Activated CD4-positive, alpha-beta T cell treated with anti-CD3 and anti-CD28 coated beads for 48 hours (primary cell): Measurements from ENCODE around the gene NPAS2.

ENCODE experiments used
- DNase-seq: peaks from one replicate; pipeline ENCODE4 v3.0.0-alpha.2; 2020

NPAS2 gene

DNA sequence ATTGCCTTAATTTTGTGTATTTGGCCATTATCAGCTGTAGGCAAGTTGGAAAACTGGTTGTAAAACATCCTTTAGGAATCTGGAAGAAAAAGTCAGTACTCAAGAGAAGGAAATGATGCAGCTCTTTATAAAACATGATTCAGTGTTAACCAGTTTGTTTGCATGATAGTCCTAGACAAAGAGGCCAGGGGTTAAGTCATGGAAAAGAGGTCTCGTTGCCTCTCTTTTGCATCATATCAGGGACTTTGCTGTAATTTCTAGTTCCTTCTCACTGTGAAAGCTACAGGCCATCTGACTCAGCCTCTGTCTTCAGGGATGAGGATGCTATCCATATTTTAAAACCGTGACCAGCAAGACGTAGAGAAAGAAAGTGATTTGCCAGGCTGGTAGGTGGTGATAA is 38.0 kb downstream of the NPAS2 start:
- DNase-seq, result no peak

DNA sequence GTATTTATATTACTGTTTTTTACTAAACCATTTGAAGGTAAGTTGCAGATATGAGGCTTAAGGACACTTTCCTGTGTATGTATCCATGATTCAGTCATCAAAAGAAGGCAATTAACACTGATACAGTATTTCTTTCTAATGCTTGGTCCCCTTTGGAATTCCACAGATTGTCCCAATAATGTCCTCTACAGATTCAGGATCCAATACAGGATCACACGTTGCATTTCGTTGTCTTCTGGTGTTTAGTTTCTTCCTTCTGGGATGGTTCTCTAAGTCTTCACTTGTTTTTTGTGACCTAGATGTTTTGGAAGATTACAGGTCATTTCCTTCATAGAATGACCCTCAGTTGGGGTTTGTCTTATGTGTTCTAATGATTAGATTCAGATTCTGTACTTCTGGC is 40.0 kb downstream of the NPAS2 start:
- no peak for DNase-seq

DNA sequence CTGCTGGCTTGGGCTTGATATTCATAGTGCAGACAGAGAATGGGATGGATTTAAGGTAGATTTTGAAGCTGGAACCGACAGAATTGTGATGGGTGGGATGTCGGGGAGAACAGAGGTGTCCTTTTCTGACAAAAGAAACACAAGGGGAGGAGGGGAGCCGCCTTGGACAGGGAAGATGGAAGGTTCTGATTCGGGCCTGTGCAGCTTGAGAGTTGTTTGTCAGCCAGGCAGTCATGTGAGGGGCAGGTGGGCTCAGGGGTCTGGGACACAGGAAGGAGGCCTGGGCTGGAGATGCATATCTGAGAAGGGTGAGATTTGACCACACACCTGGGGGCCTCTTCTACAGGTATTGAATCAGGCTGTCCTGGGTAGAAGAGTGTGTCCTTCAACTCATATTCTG is 41.4 kb downstream of the NPAS2 start:
- no peak for DNase-seq

DNA sequence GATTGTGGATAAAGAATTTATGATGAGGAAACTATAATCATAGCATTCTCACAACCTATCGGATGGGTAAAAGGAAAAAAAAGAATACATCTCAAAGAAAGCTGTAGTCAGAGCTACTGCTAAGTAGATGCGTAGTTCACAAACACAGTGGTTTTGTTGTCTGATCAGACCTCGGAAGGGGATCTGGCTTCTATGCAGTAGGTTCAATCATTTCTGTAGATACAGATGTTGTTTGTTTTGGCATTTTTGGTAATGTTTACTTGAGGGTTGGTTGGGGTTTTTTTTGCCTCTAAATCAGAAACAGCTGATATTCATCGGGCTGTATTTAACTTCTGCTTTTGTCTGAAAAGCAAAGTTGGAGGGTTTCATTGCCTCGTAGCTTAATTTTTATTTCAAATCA is 42.1 kb downstream of the NPAS2 start:
- DNase-seq, result no peak

DNA sequence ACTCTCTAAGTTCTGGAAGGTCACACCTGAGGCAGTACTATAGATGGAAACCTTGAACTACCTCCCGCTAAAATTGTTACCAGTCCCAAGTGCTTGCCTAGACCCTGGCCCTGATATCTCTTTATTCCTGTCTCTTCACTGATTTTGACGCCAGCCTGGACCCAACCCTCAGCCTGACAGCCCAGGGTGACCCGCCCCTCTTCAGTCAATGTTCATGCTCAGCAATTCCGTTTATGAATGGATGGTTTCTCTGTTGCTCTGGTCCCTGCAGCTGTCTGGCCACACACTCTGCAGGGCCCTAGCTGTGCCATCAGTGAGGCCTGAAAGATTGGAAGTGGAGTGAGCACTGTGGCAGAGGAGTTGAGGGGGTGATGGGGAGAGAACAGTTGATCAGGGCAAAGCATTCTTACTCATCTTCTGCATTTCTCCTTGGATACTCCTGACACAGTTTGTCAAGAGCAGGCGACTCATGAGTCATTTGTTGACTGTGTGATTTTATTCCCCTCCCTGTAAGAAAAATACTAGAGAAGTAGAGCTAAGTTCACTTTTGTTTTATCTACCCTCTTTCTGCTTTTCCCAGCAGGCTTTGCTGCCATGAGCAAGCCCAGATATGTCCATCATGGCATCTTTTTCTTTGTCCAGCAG is 46.0 kb downstream of the NPAS2 start:
- no peak for DNase-seq

DNA sequence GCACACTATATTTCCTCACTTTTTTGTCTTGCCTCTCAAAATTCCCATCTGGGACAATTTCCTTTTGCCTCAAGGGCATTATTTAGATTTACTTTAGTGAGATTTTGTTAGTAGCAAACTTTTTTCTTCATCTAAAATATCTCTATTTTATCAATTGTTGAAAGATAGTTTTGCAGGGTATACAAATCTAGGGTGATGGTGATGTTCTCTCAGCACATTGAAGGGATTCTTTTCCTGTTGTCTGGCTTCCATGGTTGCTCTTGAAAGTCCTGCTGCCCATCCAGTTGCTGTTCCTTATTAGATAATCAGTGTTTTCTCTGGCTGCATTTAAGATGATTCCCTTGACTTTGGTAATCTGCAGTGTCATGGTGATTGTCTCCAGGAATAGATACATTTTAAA is 48.1 kb downstream of the NPAS2 start:
- DNase-seq, result no peak

DNA sequence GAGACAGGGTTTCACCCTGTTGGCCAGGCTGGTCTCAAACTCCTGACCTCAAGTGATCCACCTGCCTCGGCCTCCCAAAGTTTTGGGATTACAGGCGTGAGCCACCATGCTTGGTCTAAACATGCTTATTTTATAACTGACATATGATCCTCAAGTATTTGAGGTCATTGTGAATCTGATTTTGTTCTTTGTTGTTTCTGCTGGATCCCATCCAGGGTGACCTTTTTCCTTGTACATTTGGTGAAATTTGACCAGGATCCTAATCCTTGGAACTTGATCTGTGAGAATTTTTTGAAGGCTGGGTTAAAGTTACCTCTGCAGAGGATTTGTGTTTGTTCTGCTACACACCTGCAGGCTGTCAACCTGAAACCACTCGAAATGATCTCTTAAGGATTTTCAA is 49.2 kb downstream of the NPAS2 start:
- no peak for DNase-seq

DNA sequence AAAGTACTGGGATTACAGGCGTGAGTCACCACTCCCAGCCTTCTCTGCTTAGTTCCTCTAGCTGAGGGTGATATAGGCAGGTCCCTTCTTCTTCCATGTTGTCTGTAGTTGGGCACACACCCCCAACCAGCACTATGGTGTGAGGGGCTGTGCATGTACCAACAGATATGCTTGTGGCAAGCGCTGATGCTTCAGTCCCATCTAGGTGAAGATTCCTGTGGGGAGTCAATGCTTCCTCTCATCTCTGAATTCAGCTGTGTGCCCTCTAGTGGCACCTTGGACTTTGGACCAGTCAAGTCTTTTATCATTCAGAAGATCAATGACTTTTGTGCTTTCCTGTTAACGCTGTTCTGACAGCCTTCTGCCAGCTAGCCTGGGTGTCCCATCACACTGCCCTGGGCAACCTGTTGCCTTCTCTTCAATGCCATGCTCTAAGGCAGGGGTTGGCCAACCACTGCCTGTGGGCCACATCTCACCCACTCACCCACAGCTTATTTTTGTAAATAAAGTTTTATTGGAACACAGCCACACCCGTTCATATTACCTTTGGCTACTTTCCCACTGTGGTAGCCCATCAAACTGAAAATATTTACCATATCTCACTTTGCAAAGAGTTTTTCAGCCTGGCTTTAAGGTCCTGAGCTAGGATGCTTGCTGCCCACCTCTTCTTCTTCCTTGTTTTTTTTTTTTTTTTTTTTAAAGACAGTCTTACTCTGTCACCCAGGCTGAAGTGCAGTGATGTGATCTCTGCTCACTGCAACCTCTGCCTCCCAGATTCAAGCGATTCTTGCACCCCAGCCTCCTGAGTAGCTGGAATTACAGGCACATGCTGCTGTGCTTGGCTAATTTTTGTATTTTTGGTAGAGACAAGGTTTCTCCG is 51.0 kb downstream of the NPAS2 start:
- DNase-seq, result no peak

DNA sequence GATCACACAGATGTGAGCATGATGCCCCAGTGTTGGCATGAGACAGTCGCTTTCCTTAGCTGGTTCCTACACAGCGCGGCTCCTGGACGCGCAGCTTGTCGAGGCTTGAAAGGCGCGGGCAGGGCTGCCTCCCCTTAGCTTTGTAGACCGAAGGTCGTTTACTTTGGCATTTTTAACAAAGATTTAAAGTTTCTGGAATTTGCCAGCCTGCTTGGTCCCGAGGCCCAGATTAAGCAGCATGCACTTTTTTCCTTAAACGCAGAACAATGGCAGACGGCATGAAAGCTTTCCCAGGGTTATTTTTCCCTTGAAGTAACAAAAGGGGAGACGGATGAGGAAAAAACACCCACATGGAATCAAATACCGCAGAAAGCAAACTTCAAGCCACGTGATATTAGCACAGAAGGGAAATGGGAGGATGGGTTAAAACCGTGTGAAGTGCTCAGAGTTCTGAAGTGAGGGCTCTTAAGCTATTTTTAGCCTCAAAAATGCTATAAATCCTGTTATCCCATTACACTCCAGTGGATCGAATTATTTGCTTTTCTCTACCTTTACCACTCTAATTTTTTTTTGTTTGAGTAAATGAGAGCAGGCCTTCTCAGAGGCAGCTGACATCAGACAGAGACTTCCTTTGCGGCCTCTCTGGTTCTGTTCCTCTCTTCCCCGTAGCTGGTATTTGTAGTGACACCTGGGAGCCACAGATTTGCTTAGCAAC is 55.7 kb downstream of the NPAS2 start:
- no peak for DNase-seq

DNA sequence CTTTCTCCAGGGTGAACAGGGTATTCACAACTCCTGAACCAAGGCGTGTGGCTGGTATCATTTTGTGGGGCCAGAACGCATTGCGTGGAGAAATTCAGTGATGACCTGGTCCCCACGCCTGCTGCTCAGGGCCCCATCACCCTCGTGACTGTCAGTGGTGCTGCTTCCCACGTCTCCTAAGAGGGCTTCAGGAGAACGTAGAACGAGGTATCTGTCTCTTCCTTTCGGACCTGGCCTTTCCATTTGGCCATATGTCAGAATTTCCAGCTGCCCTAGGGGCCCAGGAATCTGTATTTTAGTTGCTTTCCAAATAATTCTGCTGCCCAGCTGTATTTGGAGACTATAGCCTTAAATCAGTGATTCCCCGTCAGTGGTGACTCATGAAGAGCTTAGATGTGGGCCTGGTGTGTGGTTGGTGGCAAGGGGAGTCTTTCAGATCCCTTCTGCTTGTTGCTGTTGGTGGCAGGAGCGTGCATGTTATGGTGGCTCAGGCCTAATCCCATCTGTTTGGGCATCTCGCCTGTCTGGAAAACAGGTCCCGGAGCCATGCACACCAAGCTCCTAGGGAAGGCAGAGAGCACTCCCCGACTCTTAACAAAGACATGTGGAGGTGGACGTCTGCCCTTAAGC is 56.4 kb downstream of the NPAS2 start:
- peak; percentile 25 for DNase-seq

DNA sequence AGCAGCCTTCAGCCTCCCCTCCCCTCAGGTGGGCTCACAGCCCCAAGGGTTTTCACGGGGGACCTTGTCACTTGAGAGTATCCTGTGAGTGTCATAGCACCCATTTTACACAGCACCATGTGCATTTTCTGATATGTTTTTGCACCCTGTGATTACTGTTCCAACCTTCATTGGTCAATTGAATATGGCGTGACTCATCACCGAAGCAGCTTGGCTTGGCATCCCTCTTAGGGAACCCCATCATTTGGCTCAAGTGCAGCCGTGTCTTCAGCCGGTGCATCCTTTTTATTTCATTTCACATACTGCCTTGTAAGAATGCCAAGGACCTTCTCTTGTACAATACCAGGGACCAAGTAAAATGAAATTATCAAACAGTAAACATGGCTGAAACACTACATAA is 57.6 kb downstream of the NPAS2 start:
- no peak for DNase-seq

DNA sequence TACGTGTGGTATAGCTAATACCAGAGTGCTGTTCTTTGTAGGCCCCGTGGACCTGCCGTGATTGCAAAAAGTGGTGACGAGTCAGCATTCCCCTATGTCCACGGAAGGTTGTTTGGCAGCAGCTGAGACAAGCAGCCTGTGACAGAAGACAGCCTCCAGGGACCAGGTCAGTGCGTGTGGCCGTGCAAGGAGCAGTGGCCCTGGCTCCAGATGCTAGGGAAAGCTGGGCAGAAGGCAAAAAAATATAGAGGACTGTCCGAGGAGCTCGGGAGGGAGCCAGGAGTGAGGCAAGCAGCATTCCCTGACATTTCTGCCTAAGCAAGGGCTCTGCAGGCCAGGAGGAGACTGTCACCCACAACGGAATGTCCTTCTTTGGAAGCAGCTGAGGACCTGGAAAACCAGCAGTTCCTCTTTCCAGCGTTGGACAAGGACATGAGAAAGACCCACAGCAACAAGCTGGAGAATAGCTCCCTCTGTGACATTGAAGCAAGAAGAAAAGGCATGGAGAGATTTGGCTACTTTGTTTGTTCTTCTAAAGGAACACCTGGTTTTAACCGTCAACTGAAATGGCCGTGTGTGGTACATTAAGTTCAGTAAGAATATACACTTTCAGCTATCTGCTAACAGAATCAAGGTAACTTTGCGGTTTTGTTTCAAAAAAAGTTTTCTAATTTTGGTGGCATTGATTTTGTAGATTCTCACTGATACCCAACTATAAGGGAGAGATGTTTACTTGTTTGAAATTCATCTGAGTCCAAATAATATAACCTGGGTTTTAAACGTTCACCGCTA is 58.3 kb downstream of the NPAS2 start:
- no peak for DNase-seq

DNA sequence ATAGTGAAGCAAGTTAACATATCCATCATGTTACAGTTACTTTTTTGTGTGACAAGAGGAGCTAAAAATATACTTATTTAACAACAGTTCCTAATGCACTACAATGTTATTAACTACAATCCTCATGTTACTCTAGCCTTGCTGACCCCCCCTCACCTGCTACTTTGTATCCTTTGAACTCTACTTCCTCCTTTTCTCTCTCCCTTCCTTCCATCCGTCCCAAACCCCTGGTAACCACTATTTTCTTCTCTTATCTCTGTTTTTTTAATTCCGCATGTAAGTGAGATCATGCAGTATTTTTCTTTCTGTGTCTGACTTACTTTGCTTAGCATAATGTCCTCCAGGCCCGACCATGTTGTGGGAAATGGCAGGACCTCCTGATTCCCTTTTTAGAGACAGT is 59.4 kb downstream of the NPAS2 start:
- DNase-seq, result no peak

DNA sequence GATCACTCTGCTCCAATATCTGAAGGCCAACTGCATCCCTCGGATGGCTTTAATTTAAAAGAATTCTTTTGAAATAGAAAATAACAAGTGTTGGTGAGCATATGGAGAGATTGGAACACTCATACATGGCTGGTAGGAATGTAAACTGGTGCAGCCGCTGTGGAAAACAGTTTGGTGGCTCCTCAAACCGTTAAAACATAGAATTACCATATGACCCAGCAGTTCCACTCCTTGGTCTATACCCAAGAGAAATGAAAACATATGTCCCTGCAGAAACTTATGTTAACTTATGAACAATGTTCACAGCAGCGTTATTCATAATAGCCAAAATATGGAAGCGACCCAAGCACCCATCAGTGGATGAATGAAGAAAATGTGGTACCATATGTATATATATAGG is 60.1 kb downstream of the NPAS2 start:
- DNase-seq, result no peak

DNA sequence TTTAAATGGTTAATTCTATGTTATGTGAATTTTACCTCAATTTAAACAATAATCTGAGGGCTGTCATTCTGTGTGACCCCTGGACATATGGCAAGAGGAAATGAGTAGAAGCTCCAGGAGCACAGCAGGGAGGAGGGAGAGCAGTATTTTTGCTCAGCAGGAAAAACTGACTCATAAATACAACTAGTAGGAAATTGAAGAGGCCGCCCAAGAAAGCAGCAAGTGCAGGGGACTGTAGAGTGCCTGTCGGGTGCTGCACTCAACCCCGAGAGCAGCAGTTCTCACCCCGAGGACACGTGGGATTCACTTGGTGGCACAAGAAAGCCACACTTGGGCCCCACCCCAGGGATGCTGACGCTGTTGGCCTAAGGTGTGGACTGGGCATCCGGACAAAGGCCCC is 60.8 kb downstream of the NPAS2 start:
- DNase-seq, result no peak

DNA sequence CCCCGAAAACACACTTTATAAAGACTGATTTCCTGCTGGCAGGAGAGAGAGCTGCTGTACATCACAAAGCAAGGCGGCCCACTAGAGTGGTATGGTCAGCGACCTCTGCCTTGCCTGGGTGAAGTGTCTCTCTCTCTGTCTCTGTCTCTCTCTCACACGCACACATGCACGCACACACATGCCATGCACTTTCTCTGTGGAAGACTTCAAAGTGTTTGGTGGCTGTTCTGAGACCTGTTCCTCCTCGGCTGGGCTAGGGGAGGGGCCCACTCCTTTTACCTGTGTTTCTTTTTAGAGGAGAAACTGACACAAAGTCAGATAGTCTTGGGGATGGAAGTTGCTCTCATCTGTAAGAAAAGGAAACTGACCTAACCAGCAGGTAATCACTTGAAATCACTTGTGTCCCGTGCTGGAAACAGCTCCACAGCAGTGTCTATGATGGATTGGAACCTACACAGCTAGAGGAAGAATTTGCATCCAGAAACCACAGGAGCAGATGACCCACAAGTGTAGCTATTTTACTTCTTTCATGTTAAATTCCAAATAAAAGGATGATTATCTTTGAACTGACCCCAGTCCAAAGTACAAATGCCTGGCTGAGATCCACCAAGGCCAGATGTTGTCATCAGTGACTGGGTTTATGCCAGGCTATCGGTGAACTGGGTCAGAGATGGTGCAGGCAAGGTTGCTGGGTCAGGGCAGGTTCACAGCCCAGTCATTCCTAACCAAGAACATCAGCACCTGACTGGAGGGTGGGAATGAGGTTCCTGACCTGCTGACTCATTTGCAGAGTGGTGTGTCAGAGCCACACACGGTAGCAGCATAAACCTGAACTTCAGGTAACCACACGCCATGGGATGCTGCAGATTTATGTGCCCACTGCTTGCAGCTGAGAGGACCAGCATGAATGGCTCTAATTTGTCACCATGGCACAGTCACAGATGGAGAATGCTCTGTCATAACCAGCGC is 63.0 kb downstream of the NPAS2 start:
- peak; percentile 30 for DNase-seq

DNA sequence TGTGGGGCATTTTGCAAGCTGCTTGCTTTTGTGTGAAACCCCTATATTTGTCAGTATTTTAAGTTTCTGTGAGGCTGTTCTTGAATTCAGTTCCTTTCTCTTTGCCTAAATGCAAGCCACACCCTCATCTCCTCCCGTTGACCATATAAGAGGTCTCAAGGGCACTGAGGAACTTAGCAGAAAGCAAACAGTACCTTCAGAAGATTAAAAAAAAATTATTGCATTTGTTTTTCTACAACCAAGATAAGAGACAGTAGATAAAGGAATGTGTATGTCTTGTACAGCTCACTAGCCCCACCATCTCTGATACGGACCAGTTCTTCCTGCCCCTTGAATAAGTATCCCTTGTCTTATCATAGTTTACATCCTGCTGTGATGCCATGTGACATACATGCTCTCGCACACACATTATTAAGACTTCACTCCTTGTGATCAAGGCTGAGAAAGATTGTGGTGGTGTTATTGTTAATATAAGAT is 64.2 kb downstream of the NPAS2 start:
- no peak for DNase-seq

DNA sequence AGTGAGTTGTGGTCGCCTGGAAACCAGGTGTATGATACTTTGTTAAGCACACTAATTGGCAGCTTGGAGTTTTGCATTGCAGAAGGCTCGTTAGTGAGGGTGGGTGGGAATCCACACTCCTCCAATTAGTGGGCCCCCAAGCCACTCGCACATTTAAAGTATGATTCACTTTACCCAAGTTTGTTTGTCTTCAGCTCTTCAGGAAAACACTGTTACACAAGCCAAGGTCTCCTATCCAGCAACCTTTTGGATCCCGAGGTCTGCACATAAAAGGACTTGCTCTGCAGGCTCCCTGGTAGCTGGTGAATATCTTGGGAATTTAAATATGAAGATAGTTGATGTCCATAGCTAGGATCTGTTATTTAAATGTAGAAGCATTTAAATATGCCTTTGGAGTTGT is 66.1 kb downstream of the NPAS2 start:
- DNase-seq, result no peak

DNA sequence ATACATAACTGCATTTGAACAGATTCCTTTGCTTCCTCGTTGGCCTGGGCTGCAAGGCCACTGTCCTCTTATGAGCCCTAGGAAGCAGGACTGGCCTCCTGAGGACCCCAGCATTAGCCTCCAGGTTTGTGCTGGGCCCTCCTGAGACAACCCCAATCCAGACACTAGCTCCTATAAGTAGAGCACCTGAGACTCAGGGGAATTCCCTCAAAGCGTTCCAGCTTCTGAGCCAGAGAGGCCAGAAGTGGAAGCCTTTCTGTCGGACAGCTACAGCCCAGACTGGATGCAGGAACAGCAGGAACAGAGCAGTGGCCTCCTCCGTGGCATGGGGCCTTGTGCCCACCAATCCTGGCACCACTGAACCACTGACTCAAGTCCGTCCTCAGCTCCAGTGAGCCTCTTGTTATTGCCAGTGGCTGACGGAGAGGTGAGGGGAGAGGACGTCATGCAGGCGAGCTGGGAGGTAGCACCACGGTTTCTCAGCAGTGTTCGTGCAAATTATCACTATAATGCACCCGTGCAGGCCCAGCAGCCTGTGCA is 67.2 kb downstream of the NPAS2 start:
- DNase-seq, result no peak

DNA sequence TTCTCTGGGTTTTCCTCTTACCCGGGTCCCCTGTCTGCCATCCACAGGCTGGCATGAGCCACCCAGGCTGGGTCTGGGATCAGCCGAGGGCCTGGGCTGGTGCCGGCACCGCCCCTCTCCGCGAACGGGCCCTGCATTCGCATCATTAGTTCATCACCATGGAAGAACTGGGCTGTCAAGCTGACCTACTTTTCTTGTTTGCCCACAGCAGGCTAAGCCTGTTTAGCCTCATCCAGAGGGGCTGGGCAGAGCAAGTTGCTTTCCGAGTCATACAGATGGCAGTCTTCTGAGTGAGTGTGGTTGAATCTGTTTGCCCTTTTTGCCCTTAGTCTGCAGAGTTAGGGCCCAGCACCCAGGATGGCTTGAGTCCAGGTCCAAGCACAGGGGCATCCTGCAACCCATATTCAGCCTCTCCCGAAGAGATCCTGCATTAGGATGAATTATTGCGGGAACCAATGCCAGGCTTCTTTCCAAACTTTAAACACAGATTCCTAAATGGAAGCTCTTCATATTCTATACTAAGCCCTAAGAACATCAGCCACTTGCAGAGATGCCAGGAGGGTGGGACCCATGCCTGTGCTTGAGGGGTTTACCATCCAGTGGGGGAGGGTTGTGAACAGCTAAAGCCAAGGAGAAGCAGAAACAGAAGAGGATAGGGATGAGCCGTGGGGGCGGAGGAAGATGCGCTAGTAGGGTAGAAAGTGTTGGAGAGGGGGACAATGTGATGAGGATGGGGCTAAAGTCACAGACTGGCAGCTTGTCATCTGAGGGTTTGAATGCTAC is 68.0 kb downstream of the NPAS2 start:
- no peak for DNase-seq
